D721Med (cell line): ENCODE results near the gene ADAMTS7.
"Not testable (repeated sequence)": the region's sequence is repeated elsewhere in the genome, so short reads cannot be mapped to it uniquely, and the experiment has no call there.

Experiments
- DNase-seq: peaks from one replicate; pipeline ENCODE4 v3.0.0; 2011; ENCODE audit warnings: low spot score; ENCODE audit not compliant: insufficient read length
- FAIRE-seq: peaks from 2 replicates; lab custom pipeline; 2011; peaks lifted over from hg19 to GRCh38; lab: Jason Lieb, UNC
- CTCF ChIP-seq: IDR thresholded peaks from 2 replicates; pipeline ENCODE4 v1.5.1; 2012; ENCODE audit warnings: mild to moderate bottlenecking, control low read depth; ENCODE audit not compliant: insufficient read depth; ENCODE audit errors: missing control alignments

The ADAMTS7 gene

GRCh38 chr15:78749831-78750230 lies 61.4 kb downstream of the ADAMTS7 start:
- no peak for DNase-seq
- no peak for TF ChIP-seq CTCF
- FAIRE-seq = no peak

DNA sequence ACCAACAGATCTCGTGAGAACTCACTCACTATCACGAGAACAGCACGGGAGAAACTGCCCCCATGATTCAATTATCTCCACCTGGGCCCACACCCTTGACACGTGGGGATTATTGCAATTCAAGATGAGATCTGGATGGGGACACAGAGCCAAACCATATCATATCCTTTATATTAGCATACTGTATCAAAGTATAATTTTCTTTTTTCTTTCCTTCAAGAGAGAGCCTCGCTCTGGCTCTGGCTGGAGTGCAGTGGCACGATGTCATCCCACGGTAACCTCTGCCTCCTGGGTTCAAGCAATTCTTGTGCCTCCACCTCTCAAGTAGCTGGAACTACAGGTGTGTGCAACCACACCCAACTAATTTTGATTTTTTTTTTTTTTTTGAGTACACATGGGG lies 63.4 kb downstream of the ADAMTS7 start:
- not testable (repeated sequence) for FAIRE-seq

DNA sequence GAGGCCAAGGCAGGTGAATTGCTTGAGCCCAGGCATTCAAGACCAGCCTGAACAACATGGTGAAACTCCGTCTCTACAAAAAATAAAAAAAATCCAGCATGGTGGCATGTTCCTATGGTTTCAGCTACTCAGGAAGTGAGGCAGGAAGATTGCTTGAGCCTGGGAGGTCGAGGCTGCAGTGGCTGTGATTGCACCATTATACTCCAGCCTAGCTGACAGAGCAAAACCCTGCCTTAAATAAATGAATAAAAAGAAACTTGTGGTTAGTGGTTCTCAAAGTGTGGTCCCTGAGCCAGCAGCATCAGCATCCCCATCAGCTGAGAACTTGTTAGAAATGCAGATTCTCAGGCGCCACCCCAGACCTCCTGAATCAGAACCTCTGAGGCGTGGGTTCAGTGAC lies 69.6 kb downstream of the ADAMTS7 start:
- not testable (repeated sequence) for DNase-seq, FAIRE-seq

More for the DNA sequence above, 63.4 kb downstream of the ADAMTS7 start:
- DNase-seq = not testable (repeated sequence)

- DNase-seq = no peak
- TF ChIP-seq CTCF = no peak
- FAIRE-seq = no peak
Observed at GRCh38 chr15:78740904-78741274, 70.4 kb downstream of the ADAMTS7 start.

DNA sequence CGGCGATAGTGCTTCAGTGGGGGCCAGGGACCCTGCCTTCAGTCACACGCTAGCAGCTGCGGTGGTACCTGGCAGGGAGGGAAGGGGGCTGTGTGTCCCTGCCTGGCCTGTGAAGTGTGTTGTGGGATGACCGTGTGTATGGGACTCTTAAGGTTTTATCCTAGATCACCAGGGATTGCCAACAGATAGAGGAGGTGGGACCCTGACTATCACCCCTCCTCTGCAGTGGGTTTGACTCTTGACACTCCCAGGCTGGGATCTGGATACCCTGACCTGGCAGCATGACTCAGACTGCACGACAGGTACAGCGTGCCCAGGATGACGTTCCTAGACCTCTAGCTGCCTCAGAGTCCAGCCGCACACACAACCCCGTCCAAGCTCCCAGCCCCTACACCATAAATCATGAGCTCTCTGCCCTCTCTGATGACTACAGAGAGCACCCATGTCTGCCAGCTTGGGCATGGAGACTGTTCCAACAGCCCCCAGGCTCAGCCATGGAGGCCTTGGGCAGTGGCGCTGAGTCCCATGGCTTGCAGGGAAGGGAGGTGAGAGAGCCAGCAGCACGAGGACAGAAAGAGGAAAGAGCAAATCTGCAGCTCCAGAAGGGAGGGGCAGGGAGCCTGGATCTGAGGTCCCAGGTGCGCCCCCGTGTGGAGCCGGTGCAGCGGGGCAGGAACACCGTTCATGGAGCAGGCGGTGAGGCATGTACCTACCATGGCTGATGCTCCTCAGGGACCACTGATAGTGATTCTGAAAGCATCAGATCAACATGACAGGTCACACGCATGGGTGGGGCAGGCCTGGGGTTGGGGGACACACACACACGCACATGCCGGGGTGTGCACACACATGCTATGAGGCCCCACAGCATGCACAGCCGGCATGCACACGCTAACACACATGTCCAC lies 71.0 kb downstream of the ADAMTS7 start:
- peak; percentile 47 for TF ChIP-seq CTCF
- FAIRE-seq (no peak), DNase-seq (no peak)

GRCh38 chr15:78739206-78739605 lies 72.1 kb downstream of the ADAMTS7 start:
- no peak for TF ChIP-seq CTCF
- DNase-seq (no peak), FAIRE-seq (no peak)

GRCh38 chr15:78737931-78738558 lies 73.2 kb downstream of the ADAMTS7 start:
- peak; percentile 30 for TF ChIP-seq CTCF
- not testable (repeated sequence) for FAIRE-seq, DNase-seq
